Stimulated activated CD4-positive, alpha-beta T cell treated with anti-CD3 and anti-CD28 coated beads, Interleukin-1b, Interleukin-23, amount 100 ng/mL, for 48 hours (primary cell): ENCODE results near the gene ULK3.

Source experiments
- DNase-seq: peaks from one replicate; pipeline ENCODE4 v3.0.0-alpha.2; 2020

ULK3 gene

DNA sequence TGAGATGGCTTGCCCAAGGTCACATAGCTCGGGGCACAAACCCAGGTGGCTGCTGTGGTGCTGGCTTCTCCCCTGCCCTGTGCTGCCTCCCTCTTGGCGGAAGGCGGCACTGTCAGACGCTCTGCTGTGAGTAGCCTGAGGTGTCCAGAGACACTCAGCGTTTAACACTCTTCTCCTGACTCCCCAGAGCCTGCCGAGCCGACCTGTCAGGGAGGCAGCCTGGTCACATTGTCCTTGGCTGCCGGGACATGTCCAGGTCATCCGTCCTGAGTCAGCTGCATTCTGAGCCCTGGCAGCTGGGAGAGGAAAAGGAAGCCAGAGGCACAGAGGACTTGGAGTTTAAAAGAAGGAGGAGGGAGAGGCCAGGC is 25.6 kb downstream of the ULK3 start:
- DNase-seq: no peak

DNA sequence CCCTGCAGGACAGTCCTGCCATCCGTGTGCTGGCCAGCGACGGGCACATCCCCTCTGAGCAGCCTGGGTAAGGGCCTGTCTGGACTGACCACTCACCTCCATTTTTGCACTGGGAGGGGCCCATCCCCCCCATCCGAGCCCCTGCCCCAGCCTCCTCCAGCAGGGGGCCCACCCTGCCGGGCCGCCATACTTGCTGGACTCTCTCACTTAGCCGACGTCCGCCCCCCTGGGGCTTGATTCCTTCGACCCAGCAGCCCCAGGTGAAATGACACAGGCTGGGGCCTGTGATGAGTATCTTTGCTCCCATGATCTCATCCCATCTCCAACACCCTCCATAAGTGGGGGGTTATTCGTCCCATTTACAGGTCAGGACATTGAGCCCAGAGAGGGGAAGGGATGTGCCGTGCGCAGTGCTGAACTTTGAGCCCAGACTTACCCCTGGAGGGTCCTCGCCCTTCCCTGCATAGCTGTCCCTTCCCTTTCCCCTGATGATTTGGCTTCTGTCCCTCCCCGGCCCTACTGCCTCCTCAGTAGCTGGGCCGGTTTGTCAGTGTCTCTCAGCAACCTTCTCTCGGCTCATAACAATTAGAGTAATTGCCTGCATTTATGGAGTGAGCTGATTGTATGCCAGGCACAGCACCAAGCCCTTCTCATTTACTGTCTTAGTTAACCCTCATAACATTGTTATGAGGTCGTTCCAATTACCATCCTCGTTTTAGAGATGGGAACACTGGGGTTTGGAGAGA is 26.2 kb downstream of the ULK3 start:
- no peak for DNase-seq

DNA sequence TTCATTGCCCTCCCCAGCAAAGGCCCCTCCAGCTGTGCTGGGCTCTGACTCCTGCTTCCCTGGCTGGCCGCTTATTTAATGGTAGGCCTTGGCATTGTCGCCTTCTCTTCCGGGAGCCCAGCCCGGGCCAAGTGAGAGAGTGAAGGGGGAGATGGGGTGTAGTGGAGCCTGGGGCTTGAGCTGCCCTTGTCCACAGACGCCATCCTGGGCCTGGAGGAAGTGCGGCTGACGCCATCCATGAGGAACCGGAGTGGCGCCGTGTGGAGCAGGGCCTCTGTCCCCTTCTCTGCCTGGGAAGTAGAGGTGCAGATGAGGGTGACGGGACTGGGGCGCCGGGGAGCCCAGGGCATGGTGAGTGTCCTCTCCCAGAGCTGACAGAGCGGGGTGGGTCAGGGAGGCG is 27.0 kb downstream of the ULK3 start:
- DNase-seq: no peak

DNA sequence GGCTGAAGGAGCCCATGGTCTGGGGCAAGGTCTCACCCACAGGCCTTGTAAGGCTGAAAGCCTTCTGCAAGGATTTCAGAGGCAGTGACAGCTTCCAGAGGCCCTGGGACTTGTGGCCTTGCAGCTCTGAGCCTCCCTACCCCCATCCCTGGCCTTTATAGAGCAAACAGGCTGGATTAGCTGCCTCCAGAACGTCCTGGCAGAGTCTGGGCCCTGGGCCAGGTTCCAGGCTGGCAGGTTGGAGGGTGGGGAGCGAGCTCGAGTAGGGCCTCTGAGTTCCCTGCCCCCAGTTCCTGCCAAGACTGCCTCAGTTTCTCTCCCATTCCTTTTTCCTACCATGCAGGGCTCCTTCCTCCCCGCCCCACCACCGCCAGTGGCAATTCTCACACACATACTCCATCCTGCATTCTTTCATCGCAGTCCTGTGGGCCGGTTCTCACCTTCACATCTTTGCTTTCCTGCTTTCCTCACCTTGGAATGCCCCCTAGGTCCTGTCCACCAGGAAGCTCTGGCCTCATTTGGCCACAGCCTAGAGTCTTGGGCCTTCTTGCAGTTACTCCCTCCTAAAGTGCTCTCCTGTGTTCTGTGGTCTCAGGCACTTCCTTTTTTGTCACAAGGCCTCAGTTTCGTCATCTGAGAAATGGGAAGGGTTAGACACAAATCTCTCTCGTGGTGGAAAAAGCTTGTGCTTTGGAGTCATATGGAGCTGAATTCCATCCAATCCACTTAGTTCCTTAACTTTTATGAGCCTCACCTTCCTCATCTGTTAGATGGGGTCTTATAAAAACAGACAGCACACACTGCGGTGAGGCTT is 27.6 kb downstream of the ULK3 start:
- DNase-seq: no peak

DNA sequence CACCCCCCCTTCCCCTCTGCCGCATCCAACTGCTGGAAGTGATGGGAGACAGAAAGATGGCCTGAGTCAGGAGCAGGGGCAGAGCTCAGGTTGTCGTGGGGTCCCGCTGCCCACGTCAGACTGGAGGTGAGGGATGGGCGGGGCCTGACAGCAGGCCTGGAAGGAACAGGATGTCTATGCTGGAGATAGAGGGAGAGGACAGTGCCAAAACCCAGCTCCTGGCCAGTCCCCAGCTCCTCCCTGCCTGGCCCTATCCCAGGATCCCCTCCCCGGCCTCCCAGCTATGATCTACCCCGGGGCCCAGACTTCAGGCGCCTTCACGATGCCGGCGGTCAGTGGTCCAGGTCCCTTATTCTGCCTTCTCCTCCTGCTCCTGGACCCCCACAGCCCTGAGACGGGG is 30.4 kb downstream of the ULK3 start, which contains the start of gene LMAN1L:
Gene LMAN1L, plus strand, starts transcription at position 303 of the 400 bp plus-strand sequence. Its CDS starts 20 bp downstream, at position 323.
- no peak for DNase-seq

DNA sequence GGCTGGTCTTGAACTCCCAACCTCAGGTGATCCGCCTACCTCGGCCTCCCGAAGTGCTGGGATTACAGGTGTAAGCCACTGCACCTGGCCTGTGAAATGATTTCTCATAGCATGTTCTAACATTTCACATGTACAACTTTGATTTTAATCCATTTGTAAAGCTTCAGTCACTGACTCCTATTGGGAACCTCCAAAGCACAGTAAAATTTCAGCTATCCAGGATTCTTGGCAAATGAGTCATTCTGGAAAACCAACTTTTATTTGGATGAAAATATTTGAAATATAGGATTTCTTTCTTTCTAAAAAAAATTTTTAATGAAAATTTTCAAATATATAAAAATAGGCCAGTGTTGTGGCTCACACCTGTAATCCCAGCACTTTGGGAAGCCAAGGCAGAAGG is 33.0 kb downstream of the ULK3 start:
- DNase-seq: no peak

DNA sequence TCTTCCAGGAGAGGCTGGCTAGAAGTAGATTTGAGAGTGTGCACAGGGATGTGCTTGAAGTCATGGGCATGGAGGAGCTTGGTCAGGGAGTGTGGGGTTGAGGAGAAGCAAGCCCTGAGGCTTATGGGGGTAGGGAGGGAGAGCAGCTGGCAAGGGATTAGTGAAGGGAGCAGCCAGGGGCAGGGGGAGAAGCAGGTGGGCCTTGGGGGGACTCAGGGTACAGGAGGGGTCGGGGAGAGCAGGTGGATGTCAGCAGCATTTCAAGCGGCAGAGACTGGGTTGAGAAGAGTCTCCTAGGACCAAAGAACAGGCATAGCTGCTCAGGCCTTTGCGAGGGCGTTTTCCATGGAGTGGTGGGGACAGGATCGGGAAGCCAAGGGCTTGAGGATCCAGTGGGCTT is 33.7 kb downstream of the ULK3 start:
- DNase-seq: no peak

DNA sequence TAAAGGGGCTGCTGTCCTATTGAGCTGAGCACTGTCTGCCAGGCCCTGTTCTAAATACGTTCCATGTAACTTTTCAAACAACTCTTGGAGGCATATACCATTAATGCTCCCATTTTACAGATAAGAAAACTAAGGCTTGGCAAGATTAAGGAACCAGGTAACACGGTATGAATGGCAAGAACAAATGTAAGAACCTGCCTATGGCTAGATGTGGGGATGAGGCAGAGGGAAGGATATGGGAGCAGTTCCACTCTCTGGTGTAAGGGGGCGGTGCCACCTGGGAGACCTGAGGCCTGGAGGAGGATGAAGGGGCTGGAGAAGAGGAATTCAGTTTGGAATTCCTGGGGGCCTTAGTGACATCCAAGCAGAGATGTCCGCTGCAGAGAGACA is 34.1 kb downstream of the ULK3 start:
- DNase-seq: no peak

DNA sequence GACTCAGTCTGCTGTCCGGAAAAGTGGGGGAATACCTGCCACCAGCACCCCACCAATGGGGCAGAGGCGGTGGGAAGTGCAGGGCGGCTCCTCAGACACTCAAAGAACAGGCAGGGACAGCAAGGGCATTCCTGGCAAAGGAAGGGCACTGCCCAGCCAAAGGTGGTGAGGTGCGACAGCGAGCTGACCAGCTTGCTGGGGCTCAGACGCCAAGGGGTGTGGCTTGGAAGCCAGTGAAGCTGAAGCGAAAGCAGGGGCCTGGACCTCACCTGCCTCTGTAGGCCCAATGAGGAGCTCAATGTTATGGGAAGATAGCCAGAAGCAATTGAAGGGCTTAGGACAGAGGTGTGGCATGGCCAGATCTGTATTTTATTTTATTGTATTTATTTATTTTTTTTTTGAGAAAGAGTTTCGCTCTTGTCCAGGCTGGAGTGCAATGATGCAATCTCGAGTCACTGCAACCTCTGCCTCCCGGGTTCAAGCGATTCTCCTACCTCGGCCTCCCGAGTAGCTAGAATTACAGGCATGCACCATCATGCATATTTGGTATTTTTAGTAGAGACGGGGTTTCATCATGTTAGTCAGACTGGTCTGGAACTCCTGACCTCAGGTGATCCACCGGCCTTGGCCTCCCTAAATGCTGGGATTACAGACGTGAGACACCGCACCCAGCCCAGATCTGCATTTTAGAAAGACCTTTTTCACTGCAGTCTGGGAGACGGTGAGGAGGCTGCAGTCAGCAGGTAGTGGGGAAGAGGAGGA is 34.7 kb downstream of the ULK3 start:
- DNase-seq: no peak

DNA sequence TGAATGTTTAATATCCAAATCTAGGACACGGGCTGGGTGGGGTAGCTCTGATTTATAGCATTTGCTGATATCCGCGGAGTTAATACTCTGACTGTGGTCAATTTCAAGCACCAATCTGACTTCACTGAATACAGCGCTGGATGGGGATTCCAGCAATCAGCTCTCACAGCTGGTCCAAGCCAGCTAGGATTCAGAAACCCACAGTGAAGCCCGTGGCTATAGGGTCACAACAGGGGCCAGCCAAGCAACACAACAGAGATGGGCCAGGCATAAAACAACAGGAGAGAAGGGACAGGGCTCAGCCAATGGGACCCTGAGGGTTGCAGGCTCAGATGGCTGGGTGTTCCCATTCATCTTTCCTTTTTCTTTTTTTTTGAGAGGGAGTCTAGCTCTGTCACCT is 35.7 kb downstream of the ULK3 start:
- DNase-seq: no peak

DNA sequence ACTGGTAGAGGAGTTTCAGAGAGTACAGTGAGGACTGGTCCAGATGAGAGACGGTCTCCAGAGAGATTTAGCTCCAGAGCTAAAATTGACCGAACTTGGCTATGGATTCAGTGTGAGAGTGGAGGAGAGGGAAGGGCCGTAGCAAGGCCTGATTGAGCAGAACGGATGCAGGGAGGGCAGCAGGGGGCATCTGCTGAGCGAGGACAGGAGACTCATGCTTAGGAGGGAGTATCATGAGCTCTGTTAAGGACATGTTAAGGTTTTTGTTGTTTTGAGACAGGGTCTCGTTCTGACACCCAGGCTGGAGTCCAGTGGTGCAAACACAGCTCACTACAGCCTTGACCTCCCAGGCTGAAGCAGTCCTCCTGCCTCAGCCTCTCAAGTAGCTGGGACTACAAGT is 38.0 kb downstream of the ULK3 start:
- DNase-seq: no peak

DNA sequence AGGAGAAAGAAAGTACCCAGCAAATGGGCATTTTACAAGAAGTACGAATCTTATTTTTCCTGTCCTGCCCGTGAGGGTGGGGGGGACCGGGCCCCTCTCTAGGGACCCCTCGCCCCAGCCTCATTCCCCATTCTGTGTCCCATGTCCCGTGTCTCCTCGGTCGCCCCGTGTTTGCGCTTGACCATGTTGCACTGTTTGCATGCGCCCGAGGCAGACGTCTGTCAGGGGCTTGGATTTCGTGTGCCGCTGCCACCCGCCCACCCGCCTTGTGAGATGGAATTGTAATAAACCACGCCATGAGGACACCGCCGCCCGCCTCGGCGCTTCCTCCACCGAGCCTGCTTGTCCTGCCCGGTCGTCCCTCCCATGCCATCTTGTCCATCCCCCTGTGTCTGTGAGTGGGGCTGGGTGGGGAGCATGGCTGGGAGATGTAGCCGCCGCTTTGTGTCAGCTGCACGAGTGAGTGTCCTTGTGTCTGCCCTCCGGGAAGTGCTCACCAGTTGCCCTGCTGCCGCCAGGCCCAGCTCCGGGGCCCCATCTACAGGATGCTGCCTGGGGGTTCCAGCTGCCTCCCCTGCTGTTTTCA is 40.0 kb downstream of the ULK3 start:
- no peak for DNase-seq

DNA sequence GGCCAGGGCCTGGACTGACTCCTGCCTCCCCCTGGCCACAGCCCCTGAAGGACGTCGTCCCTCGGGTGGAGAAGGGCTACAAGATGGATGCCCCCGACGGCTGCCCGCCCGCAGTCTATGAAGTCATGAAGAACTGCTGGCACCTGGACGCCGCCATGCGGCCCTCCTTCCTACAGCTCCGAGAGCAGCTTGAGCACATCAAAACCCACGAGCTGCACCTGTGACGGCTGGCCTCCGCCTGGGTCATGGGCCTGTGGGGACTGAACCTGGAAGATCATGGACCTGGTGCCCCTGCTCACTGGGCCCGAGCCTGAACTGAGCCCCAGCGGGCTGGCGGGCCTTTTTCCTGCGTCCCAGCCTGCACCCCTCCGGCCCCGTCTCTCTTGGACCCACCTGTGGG is 40.7 kb downstream of the ULK3 start:
- DNase-seq: no peak

DNA sequence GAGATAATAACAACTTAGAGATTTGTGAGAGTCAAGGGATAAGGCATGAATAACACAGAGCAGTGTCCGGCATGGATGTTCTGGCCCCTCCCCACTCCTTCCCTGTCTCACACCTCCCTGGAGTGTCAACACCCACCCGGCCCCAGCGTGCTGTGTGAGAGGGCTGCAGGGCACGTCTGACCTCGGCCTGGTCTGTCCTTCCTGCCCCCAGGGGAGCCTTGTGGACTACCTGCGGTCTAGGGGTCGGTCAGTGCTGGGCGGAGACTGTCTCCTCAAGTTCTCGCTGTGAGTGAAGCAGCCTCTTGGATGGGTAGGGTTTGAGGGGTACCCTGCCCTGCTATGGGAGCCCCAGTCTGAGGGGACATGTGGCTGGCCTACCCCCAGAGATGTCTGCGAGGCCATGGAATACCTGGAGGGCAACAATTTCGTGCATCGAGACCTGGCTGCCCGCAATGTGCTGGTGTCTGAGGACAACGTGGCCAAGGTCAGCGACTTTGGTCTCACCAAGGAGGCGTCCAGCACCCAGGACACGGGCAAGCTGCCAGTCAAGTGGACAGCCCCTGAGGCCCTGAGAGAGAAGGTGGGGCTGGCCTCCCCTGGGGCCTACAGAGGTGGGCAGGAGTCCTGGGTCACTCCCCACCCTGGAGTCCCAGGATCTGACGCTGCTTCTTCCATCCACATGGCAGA is 41.5 kb downstream of the ULK3 start:
- DNase-seq: no peak

DNA sequence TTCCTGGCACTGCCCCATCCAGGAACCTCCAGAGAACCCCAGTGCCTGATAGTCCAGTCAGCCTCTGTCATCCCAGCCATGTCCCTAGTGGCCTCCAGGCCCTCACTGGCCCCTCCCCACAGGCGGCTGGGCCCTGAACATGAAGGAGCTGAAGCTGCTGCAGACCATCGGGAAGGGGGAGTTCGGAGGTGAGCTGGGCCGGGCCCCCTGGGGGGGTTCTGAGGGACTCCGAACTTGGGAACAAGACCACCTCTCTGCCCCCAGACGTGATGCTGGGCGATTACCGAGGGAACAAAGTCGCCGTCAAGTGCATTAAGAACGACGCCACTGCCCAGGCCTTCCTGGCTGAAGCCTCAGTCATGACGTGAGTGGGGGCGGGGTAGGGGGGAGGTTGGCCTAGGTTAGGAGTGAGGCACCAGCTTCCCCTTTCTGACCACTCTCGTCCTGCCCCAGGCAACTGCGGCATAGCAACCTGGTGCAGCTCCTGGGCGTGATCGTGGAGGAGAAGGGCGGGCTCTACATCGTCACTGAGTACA is 42.3 kb downstream of the ULK3 start:
- no peak for DNase-seq

DNA sequence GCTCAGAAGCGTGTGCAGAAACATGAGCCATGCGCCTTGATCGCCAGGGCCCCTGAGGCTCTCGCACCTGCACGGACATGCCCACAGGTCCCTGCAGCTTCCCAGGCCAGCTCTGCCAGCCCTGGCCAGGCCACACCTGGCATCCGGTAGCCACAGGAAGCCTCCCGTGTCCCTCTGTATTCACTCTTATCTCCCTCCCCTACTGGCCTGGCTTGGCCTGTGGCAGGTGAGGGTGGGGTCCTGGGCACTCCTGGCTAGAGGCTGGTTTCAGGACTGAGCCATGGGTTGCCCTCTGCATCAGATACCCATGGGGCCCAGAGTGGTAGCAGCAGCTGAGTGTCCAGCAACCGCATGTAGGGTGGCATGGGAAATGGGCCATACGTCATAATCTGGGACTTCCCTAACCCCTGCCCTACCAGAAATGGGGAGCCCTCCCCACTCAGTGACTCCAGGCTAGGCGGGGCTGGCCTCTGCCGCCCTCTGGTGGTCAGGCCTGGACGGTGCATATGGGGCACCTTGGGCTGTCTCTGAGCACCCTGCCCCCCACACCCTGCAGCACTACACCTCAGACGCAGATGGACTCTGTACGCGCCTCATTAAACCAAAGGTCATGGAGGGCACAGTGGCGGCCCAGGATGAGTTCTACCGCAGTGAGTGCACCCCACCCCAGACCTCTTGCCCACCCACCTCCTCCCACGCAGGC is 42.9 kb downstream of the ULK3 start:
- peak; percentile 84 for DNase-seq

DNA sequence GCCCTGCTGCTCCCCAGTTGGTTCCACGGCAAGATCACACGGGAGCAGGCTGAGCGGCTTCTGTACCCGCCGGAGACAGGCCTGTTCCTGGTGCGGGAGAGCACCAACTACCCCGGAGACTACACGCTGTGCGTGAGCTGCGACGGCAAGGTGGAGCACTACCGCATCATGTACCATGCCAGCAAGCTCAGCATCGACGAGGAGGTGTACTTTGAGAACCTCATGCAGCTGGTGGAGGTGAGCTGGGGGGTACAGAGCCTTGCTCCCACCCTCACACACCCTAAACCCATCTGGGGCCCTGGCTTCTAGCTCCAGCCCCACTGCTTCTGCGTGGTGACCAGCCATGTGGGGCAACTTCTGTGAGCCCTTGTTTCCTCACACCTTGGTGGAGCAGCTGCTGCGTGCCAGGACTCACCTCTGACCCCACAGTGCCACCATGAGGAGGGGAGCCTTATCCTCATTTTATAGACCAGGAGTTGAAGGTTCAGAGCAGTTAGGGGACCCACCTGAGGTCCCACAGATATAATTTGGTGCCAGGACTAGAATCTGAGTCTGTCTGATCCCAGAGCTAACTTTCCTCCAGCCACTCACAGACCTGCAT is 43.6 kb downstream of the ULK3 start:
- DNase-seq: no peak

DNA sequence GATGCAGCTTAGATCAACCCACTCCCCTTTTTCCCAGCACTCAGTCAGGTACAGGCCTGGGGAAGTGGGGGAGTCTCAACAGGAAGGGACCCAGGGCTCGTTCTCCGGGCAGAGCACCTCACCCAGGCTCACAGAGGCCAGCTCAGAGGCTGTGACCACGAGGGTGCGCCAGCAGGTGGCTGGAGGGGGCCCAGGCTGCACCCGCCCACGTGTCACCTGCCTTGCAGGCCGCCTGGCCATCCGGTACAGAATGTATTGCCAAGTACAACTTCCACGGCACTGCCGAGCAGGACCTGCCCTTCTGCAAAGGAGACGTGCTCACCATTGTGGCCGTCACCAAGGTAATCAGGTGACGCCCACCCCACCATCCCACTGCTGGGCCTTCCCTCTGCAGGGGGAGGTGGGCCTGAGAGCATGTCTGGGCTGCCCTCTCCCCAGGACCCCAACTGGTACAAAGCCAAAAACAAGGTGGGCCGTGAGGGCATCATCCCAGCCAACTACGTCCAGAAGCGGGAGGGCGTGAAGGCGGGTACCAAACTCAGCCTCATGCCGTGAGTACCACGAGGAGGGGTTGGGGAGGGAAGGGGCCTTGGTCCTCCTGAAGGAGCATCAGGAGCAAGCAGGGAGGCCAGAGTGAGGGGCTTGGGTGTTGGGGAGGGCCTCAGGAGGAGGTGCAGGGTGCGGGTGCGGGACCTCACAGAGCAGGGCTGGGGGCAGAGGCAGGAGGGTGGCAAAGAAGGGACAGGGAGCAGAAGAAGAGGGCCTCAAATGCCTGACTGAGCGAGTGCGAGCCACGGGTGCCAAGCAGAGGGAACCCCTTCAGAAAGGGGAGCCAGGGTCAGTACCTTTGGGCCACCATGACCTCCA is 44.3 kb downstream of the ULK3 start:
- no peak for DNase-seq

DNA sequence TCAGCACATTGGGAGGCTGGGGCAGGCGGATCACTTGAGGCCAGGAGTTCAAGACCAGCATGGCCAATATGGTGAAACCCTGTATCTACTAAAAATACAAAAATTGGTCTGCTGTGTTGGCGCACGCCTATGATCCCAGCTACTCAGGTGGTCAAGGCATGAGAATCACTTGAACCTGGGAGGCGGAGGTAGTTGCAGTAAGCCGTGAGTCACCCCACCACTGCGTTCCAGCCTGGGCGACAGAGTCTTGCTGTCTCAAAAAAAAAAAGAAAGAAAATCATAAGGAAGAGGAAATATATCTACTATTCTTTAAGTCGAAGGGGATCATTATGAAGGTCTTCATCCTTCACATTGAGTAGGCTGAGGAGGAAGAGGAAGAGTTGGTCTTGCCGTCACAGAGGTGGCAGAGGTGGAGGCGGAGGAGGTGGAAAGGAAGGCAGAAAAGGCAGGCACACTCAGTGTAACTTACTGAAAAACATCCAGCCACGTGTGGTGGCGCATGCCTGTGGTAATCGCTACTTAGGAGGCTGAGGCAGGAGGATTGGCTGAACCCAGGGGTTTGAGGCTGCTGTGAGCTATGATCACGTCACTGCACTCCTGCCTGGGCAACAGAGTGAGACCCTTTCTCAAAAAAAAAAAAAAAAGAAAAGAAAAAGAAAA is 46.9 kb downstream of the ULK3 start:
- DNase-seq: peak; percentile 63

DNA sequence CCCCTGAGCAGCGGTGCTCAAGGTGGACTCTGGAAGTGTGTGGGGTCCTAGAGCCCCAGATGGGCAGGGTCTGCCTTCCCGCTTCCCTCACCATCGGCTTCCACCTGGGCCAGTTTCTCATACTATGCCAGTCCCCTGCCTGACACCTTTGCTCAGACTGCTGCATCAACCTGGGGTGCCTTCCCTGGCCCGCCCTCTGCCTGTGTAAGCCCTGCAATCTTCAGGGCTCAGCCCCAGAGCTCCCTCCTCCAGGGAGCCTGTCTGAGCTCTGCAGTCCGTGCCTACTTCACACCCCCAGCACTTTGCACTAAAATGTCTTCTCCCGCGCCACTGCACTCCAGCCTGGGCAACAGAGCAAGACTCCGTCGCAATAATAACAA is 48.0 kb downstream of the ULK3 start:
- DNase-seq: no peak
